ENCODE measurements around the gene HILPDA.
"Not testable (repeated sequence)": the region's sequence is repeated elsewhere in the genome, so short reads cannot be mapped to it uniquely, and the experiment has no call there.

Gene HILPDA

GRCh38 chr7:128431754-128432153 lies 23.9 kb upstream of the HILPDA start:
- DNase-seq, result no peak

GRCh38 chr7:128434413-128435326 lies 21.0 kb upstream of the HILPDA start:
- no peak for DNase-seq

GRCh38 chr7:128435327-128435686 lies 20.4 kb upstream of the HILPDA start:
- no peak for DNase-seq

GRCh38 chr7:128437426-128438332 lies 18.0 kb upstream of the HILPDA start:
- no peak for DNase-seq

GRCh38 chr7:128442356-128442755 lies 13.3 kb upstream of the HILPDA start:
- no peak for DNase-seq

- no peak for DNase-seq
Measured at GRCh38 chr7:128443831-128444600, 11.7 kb upstream of the HILPDA start.

GRCh38 chr7:128446306-128446705 lies 9.4 kb upstream of the HILPDA start:
- DNase-seq, result no peak

GRCh38 chr7:128447941-128448564 lies 7.6 kb upstream of the HILPDA start:
- no peak for DNase-seq

- DNase-seq, result no peak
Measured at GRCh38 chr7:128448751-128449302, 6.9 kb upstream of the HILPDA start.

GRCh38 chr7:128450409-128450808 lies 5.3 kb upstream of the HILPDA start:
- DNase-seq, result no peak

- DNase-seq, result no peak
Measured at GRCh38 chr7:128450913-128451312, 4.8 kb upstream of the HILPDA start.

GRCh38 chr7:128452552-128452951 lies 3.1 kb upstream of the HILPDA start:
- no peak for DNase-seq

GRCh38 chr7:128453836-128454804 lies 1.6 kb upstream of the HILPDA start:
- peak; percentile 76 for DNase-seq

- peak; percentile 47 for DNase-seq
Measured at GRCh38 chr7:128454808-128455542, 703 bp upstream of the HILPDA start.

GRCh38 chr7:128456255-128456725 lies 612 bp downstream of the HILPDA start:
- DNase-seq, result no peak

- not testable (repeated sequence) for DNase-seq
Measured at GRCh38 chr7:128457385-128457784, 1.7 kb downstream of the HILPDA start.

GRCh38 chr7:128458956-128459355 lies 3.3 kb downstream of the HILPDA start:
- no peak for DNase-seq

- peak; percentile 64 for DNase-seq
Measured at GRCh38 chr7:128459394-128459878, 3.8 kb downstream of the HILPDA start.

GRCh38 chr7:128462460-128462859 lies 6.8 kb downstream of the HILPDA start:
- DNase-seq, result no peak

- not testable (repeated sequence) for DNase-seq
Measured at GRCh38 chr7:128463345-128463744, 7.7 kb downstream of the HILPDA start.

Measured in fibroblast of skin of back (primary cell).